ENCODE measurements around the gene FOXO1.

The FOXO1 gene

GRCh38 chr13:40618581-40619478 lies 47.6 kb downstream of the FOXO1 start:
- H3K4me3 ChIP-seq (ENCODE audit: extremely low read depth, insufficient read depth, low read length, poor library complexity, severe bottlenecking): no peak overlapping the region
- 87 to 98% methylated on average over 9 to 10 of the region's 15 CpGs for WGBS, 2 experiments (ENCODE audit: insufficient coverage in 2 of 2)
- peaks cover 7% of the 10 kb centered on the region for H3K4me1 ChIP-seq (ENCODE audit: control insufficient read depth, insufficient read depth, low read length, poor library complexity, severe bottlenecking)
- H3K9me3 ChIP-seq (ENCODE audit: control insufficient read depth, low read length): no peaks in the 10 kb centered on the region
- H3K27ac ChIP-seq (ENCODE audit: low read depth, low read length, severe bottlenecking): no peak overlapping the region
- no peaks in the 10 kb centered on the region for H3K36me3 ChIP-seq (ENCODE audit: control insufficient read depth, insufficient read depth, low read length)

- Histone ChIP-seq H3K4me3 (ENCODE audit: extremely low read depth, insufficient read depth, low read length, poor library complexity, severe bottlenecking) (no peak overlapping the region), H3K36me3 (ENCODE audit: control insufficient read depth, insufficient read depth, low read length) (no peaks in the 10 kb centered on the region), H3K4me1 (ENCODE audit: control insufficient read depth, insufficient read depth, low read length, poor library complexity, severe bottlenecking) (peaks cover 5% of the 10 kb centered on the region), H3K9me3 (ENCODE audit: control insufficient read depth, low read length) (no peaks in the 10 kb centered on the region), H3K27ac (ENCODE audit: low read depth, low read length, severe bottlenecking) (no peak overlapping the region)
- WGBS, 2 experiments (ENCODE audit: insufficient coverage in 2 of 2): 90 to 97% methylated on average over 7 to 8 of the region's 8 CpGs
Measured at GRCh38 chr13:40617801-40618356, 48.6 kb downstream of the FOXO1 start.

GRCh38 chr13:40615619-40616018 lies 50.8 kb downstream of the FOXO1 start:
- no peak overlapping the region for H3K4me3 ChIP-seq (ENCODE audit: extremely low read depth, insufficient read depth, low read length, poor library complexity, severe bottlenecking)
- peaks cover 3% of the 10 kb centered on the region for H3K4me1 ChIP-seq (ENCODE audit: control insufficient read depth, insufficient read depth, low read length, poor library complexity, severe bottlenecking)
- 83 to 93% methylated on average over 7 of the region's 7 CpGs for WGBS, 2 experiments (ENCODE audit: insufficient coverage in 2 of 2)
- no peaks in the 10 kb centered on the region for H3K9me3 ChIP-seq (ENCODE audit: control insufficient read depth, low read length)
- H3K27ac ChIP-seq (ENCODE audit: low read depth, low read length, severe bottlenecking): no peak overlapping the region
- H3K36me3 ChIP-seq (ENCODE audit: control insufficient read depth, insufficient read depth, low read length): no peaks in the 10 kb centered on the region

- 79 to 94% methylated on average over 3 to 4 of the region's 4 CpGs for WGBS, 2 experiments (ENCODE audit: insufficient coverage in 2 of 2)
- no peaks in the 10 kb centered on the region for H3K36me3 ChIP-seq (ENCODE audit: control insufficient read depth, insufficient read depth, low read length)
- no peaks in the 10 kb centered on the region for H3K9me3 ChIP-seq (ENCODE audit: control insufficient read depth, low read length)
- no peak overlapping the region for H3K4me3 ChIP-seq (ENCODE audit: extremely low read depth, insufficient read depth, low read length, poor library complexity, severe bottlenecking)
- H3K4me1 ChIP-seq (ENCODE audit: control insufficient read depth, insufficient read depth, low read length, poor library complexity, severe bottlenecking): peaks cover 3% of the 10 kb centered on the region
- H3K27ac ChIP-seq (ENCODE audit: low read depth, low read length, severe bottlenecking): no peak overlapping the region
Measured at GRCh38 chr13:40613914-40614313, 52.5 kb downstream of the FOXO1 start.

GRCh38 chr13:40613192-40613818 lies 53.1 kb downstream of the FOXO1 start:
- Histone ChIP-seq H3K4me1 (ENCODE audit: control insufficient read depth, insufficient read depth, low read length, poor library complexity, severe bottlenecking) (peaks cover 3% of the 10 kb centered on the region), H3K36me3 (ENCODE audit: control insufficient read depth, insufficient read depth, low read length) (no peaks in the 10 kb centered on the region), H3K27ac (ENCODE audit: low read depth, low read length, severe bottlenecking) (no peak overlapping the region), H3K9me3 (ENCODE audit: control insufficient read depth, low read length) (no peaks in the 10 kb centered on the region), H3K4me3 (ENCODE audit: extremely low read depth, insufficient read depth, low read length, poor library complexity, severe bottlenecking) (no peak overlapping the region)
- WGBS, 2 experiments (ENCODE audit: insufficient coverage in 2 of 2): 88 to 90% methylated on average over 5 of the region's 7 CpGs

GRCh38 chr13:40612041-40612440 lies 54.4 kb downstream of the FOXO1 start:
- H3K27ac ChIP-seq (ENCODE audit: low read depth, low read length, severe bottlenecking): peak overlapping the region; percentile 4
- whole genome bisulfite sequencing, 2 experiments (ENCODE audit: insufficient coverage in 2 of 2): no CpG with 5 or more reads among the region's 2 CpGs

GRCh38 chr13:40611635-40612034 lies 54.8 kb downstream of the FOXO1 start:
- 69 to 88% methylated on average over 1 to 2 of the region's 7 CpGs for WGBS, 2 experiments (ENCODE audit: insufficient coverage in 2 of 2)
- Histone ChIP-seq H3K36me3 (ENCODE audit: control insufficient read depth, insufficient read depth, low read length) (no peaks in the 10 kb centered on the region), H3K4me3 (ENCODE audit: extremely low read depth, insufficient read depth, low read length, poor library complexity, severe bottlenecking) (no peak overlapping the region), H3K27ac (ENCODE audit: low read depth, low read length, severe bottlenecking) (no peak overlapping the region), H3K9me3 (ENCODE audit: control insufficient read depth, low read length) (no peaks in the 10 kb centered on the region), H3K4me1 (ENCODE audit: control insufficient read depth, insufficient read depth, low read length, poor library complexity, severe bottlenecking) (peaks cover 3% of the 10 kb centered on the region)

More at GRCh38 chr13:40612041-40612440, 54.4 kb downstream of the FOXO1 start:
- Histone ChIP-seq H3K9me3 (ENCODE audit: control insufficient read depth, low read length) (no peaks in the 10 kb centered on the region), H3K36me3 (ENCODE audit: control insufficient read depth, insufficient read depth, low read length) (no peaks in the 10 kb centered on the region), H3K4me3 (ENCODE audit: extremely low read depth, insufficient read depth, low read length, poor library complexity, severe bottlenecking) (no peak overlapping the region), H3K4me1 (ENCODE audit: control insufficient read depth, insufficient read depth, low read length, poor library complexity, severe bottlenecking) (peaks cover 3% of the 10 kb centered on the region)

- Histone ChIP-seq H3K27ac (ENCODE audit: low read depth, low read length, severe bottlenecking) (no peak overlapping the region), H3K9me3 (ENCODE audit: control insufficient read depth, low read length) (no peaks in the 10 kb centered on the region), H3K36me3 (ENCODE audit: control insufficient read depth, insufficient read depth, low read length) (no peaks in the 10 kb centered on the region), H3K4me1 (ENCODE audit: control insufficient read depth, insufficient read depth, low read length, poor library complexity, severe bottlenecking) (peaks cover 3% of the 10 kb centered on the region), H3K4me3 (ENCODE audit: extremely low read depth, insufficient read depth, low read length, poor library complexity, severe bottlenecking) (no peak overlapping the region)
- 100% methylated on average over 1 of the region's 3 CpGs for WGBS, 2 experiments (ENCODE audit: insufficient coverage in 2 of 2)
Measured at GRCh38 chr13:40611004-40611403, 55.4 kb downstream of the FOXO1 start.

GRCh38 chr13:40609972-40610726 lies 56.3 kb downstream of the FOXO1 start:
- H3K36me3 ChIP-seq (ENCODE audit: control insufficient read depth, insufficient read depth, low read length): no peaks in the 10 kb centered on the region
- H3K27ac ChIP-seq (ENCODE audit: low read depth, low read length, severe bottlenecking): no peak overlapping the region
- no peak overlapping the region for H3K4me3 ChIP-seq (ENCODE audit: extremely low read depth, insufficient read depth, low read length, poor library complexity, severe bottlenecking)
- WGBS, 2 experiments (ENCODE audit: insufficient coverage in 2 of 2): no CpG with 5 or more reads among the region's 9 CpGs
- H3K4me1 ChIP-seq (ENCODE audit: control insufficient read depth, insufficient read depth, low read length, poor library complexity, severe bottlenecking): peaks cover 3% of the 10 kb centered on the region
- H3K9me3 ChIP-seq (ENCODE audit: control insufficient read depth, low read length): no peaks in the 10 kb centered on the region

GRCh38 chr13:40608308-40608707 lies 58.1 kb downstream of the FOXO1 start:
- Histone ChIP-seq H3K36me3 (ENCODE audit: control insufficient read depth, insufficient read depth, low read length) (no peaks in the 10 kb centered on the region), H3K9me3 (ENCODE audit: control insufficient read depth, low read length) (no peaks in the 10 kb centered on the region), H3K4me1 (ENCODE audit: control insufficient read depth, insufficient read depth, low read length, poor library complexity, severe bottlenecking) (no peaks in the 10 kb centered on the region), H3K4me3 (ENCODE audit: extremely low read depth, insufficient read depth, low read length, poor library complexity, severe bottlenecking) (no peak overlapping the region), H3K27ac (ENCODE audit: low read depth, low read length, severe bottlenecking) (no peak overlapping the region)
- no CpG with 5 or more reads among the region's 1 CpG for WGBS, 2 experiments (ENCODE audit: insufficient coverage in 2 of 2)

Measured in mesodermal cell (in vitro differentiated cells).